Stimulated activated CD4-positive, alpha-beta T cell treated with anti-CD3 and anti-CD28 coated beads, Interleukin-12 subunit alpha, Interleukin-12 subunit beta, amount 100 ng/mL, for 48 hours (primary cell): ENCODE measurements around the gene USHBP1.
A peak's percentile ranks its signal among the peaks of the same experiment; 100 is the strongest.

Experiments used
- DNase-seq, 3 donors: peaks; one replicate each; pipeline ENCODE4 v3.0.0-alpha.2; 2020; ENCODE audit warnings: low read depth in 2 of 3, low spot score in 1 of 3

Gene USHBP1

GRCh38 chr19:17240826-17241399 is 23.6 kb downstream of the USHBP1 start:
- no peak for DNase-seq

- no peak for DNase-seq
Measured at GRCh38 chr19:17240062-17240752, 24.3 kb downstream of the USHBP1 start.

GRCh38 chr19:17237747-17238706 is 26.5 kb downstream of the USHBP1 start:
- DNase-seq, result no peak

- no peak for DNase-seq
Measured at GRCh38 chr19:17236811-17237543, 27.6 kb downstream of the USHBP1 start.

- peak in 1 of 3 donors; percentile 31 for DNase-seq
Measured at GRCh38 chr19:17235971-17236777, 28.4 kb downstream of the USHBP1 start.

GRCh38 chr19:17235300-17235970 is 29.1 kb downstream of the USHBP1 start:
- DNase-seq, result peak; percentile 39 to 64 (median 45)

GRCh38 chr19:17234911-17235299 is 29.6 kb downstream of the USHBP1 start:
- DNase-seq, result peak; percentile 34 to 71 (median 70)

- DNase-seq, result no peak
Measured at GRCh38 chr19:17232258-17232657, 32.3 kb downstream of the USHBP1 start.

GRCh38 chr19:17229890-17230289 is 34.7 kb downstream of the USHBP1 start:
- no peak for DNase-seq

GRCh38 chr19:17227798-17228367 is 36.7 kb downstream of the USHBP1 start:
- DNase-seq, result no peak

GRCh38 chr19:17226002-17226933 is 38.3 kb downstream of the USHBP1 start, which contains the start of gene OCEL1:
Gene OCEL1 (plus strand): TSS chr19:17226226. CDS start chr19:17226248, 22 bp downstream.
- peak; percentile 94 to 97 (median 95) for DNase-seq

- no peak for DNase-seq
Measured at GRCh38 chr19:17225053-17225452, 39.5 kb downstream of the USHBP1 start.

- DNase-seq, result no peak
Measured at GRCh38 chr19:17220207-17220758, 44.3 kb downstream of the USHBP1 start.

- no peak for DNase-seq
Measured at GRCh38 chr19:17219286-17219685, 45.3 kb downstream of the USHBP1 start.

- no peak for DNase-seq
Measured at GRCh38 chr19:17216058-17216670, 48.4 kb downstream of the USHBP1 start.

GRCh38 chr19:17215127-17215971 is 49.2 kb downstream of the USHBP1 start, which contains the start of gene USE1:
Gene USE1 (plus strand): TSS chr19:17215357. CDS start chr19:17215406, 49 bp downstream.
- DNase-seq, result peak; percentile 74 to 82 (median 79)
